HG02623 (cell line): Measurements from ENCODE around the gene CMKLR1.
A peak's percentile ranks its signal among the peaks of the same experiment; 100 is the strongest.

Experiments
- ATAC-seq: cut with Tn5 transposase; IDR thresholded peaks from one replicate; pipeline ENCODE4 v1.9.1; 2021; ENCODE audit warnings: moderate library complexity; ENCODE audit not compliant: unreplicated experiment

The CMKLR1 gene

DNA sequence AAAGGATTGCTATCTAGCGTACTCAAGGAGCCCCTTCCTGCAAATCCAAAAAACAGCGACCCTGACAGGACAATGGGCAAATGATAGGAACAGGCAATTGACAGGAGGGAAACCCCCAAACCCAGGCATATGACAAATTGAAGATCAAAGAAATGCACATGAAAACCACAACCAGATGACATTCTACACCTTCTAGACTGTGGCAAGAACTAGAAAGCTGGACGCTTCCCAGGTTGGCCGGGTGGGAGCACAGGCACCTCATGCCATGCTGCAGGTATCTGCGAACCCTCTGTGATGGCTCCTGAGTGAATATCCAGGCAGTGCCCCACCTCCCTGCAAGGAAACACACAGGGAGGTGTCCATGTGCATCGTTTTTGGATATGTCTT, 37.1 kb downstream of the CMKLR1 start:
- no peak for ATAC-seq

GRCh38 chr12:108301346-108301745, 37.8 kb downstream of the CMKLR1 start:
- no peak for ATAC-seq

DNA sequence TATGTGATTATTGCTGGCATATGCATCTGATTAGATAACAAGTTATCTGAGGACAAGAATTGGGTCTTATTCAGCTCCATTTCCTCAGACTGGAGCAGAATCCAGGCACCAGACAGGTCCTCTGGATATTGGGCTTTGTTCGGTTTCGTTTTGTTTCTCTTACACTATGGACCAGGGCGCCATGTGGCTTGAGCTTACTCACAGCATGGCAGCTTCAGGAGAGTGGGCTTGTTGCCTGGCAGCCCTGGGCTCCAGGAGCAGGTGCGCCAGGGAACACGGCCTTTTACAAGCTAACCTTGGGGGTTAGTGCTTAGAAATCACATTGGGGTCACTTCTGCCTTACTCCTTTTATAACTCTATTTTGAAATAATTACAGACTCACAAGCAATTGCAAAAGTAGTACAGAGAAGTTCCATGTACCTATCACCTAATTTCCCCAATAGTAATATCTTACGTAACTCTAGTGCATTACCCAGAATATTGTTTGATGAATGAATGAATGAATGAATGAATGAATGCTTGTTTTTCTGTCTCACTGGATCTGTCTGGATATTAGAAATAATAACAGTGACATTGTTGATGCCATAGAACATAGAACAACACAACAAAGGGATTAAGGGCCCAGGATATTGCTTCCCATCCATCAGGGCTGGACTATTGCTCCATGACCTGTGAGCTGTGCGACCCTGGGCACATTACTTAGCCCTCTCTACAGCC, 39.0 kb downstream of the CMKLR1 start:
- ATAC-seq, result no peak

DNA sequence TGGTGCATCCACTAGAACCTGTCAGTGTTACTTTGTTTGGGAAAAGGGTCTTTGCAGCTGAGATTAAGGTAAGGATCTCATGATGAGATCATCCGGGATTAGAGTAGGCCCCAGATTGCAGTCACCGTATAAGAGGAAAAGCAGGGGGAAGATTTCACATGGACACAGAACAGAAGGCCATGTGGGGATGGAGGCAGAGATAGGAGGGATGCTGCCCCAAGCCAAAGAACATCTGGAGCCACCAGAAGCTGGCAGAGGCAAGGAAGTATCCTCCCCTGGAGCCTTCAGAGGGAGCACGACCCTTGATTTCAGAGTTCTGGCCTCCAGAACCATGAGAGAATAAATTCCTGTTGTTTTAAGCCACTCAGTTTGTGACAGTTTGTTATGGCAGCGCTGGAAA, 39.6 kb downstream of the CMKLR1 start:
- no peak for ATAC-seq

DNA sequence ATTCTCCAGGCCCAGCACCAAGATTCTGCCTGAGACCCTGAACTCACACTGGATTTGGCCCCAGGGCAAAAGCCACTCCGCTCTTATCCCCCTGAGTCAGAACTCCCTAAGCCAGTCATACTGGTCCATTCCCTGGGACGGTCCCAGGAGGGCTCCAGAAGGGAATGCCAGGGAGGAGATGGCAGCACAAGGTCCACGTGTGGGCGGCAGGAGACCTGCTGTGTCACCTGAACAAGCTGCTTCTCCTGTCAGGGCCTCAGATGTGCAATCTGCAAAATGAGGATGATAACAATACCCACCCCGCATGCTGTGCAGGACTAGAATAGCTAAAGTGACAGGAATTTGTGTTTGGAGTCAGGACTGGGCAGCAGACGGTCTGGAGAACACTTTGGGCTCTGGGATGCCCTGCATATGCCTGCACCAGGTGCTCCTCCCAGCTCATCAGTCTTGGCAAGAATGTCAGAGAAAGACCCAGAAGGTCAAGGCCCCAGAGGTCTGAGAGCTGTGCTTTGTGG, 40.3 kb downstream of the CMKLR1 start:
- no peak for ATAC-seq

DNA sequence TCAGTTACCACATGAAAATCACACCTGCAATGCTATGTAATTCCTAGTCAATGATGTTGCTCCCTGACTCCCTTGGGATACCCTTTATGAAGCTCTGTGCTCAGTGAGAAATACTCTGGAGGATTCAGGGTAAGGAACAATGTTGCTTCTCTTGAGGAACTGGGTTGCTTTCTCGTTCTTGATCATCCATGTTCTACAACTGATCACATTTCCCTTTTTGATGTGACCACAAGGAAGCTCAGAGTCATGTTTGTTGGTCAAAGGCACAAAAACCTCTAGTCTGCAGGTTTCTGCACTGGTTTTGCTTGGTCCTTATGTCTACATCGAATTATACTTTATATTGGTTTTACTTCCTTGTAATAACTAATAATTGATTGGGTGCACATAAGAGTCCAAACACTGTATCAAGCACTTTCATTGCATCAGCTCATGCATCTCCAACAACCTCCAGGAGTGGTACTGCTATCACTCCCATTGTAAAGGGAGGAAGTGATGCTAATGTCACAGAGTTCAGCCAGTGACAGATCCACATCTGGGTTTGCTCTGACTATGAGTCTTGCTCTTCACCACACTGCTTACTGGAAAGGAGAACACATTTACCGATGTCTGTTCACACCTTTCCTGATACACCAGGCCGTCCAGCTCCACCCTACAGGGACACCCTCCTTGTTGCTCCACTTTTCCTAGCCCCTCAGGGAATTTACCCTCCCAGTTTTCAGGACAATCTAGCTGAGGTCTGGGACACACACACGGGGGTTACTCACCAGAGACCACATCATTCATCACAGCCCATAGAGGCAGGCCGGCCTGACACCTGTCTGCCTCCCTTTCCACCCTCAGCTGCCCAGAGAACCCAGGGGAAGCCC, 41.0 kb downstream of the CMKLR1 start:
- ATAC-seq, result peak; percentile 40

DNA sequence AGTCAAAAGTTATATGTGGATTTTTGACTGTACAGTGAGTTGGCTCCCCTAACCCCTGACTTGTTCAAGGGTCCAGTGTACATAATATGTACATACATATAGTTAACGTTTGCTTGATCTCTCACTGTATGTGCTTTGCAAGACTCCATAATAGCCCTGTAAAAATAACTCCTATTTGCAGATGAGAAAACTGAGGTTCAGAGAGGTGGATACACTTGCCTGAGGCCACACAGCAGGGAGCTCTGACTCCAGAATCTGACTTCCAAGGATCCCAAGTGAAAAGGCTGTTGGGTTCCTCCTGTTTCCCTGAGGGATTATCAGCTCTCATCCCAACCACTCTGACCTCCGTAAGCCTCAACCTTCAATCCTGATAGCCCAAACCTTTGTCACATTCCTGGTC, 41.7 kb downstream of the CMKLR1 start:
- no peak for ATAC-seq

DNA sequence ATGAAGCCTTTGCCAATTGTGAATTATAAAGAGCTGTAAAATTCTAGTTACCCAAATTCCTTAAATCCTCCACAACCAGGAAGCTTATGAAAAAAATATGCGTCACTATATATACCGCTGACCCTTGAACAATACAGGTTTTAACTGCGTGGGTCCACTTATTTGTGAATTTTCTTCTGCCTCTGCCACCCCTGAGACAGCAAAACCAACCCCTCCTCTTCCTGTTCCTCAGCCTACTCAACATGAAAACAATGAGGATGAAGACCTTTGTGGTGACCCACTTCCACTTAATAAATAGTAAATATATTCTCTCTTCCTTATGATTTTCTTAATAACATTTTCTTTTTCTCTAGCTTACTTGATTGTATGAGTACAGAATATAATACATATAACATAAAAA, 42.2 kb downstream of the CMKLR1 start:
- ATAC-seq, result no peak

DNA sequence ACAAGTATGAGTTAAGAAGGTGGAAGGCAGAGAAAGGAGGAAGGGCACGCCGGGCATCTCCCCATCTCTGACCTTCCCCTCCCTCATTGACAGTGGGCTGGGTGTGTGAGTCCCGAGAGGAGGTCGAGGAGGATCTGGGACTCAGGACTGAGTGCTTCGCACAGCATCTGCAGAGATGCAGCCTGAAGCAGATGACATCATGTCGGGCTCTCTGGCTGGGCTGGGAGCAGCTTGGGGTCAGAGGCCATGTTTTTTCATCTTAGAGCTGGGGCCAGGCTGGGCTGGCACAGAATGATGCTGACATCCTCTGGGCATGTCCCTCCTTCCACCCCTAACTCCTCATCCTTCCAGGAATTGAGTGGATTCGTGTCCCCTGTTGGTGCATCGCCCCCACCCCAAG, 43.5 kb downstream of the CMKLR1 start:
- no peak for ATAC-seq

- ATAC-seq, result no peak
Measured at GRCh38 chr12:108289350-108290161, 49.6 kb downstream of the CMKLR1 start.

- no peak for ATAC-seq
Measured at GRCh38 chr12:108287227-108287626, 51.9 kb downstream of the CMKLR1 start.

DNA sequence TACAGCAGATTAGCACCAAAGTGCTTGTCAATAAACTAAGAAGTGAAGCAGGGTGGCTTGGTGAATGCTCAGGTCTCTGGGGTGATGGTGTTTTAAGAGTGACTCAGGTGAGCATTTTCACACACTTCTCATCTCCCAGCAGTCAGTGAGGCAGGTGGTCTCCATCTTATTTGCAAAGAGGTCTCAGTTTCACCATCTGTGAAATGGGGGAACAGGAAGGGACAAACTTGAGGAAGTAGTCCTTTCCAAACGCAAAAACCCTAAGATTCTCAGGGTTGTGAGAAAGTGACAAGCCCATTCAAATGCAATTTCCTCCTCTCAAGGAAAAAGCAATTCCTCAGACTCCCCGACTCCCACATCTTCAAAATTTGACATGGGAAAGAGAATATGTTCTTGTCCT, 54.1 kb downstream of the CMKLR1 start:
- no peak for ATAC-seq

GRCh38 chr12:108284163-108284562, 54.9 kb downstream of the CMKLR1 start:
- ATAC-seq, result no peak

- no peak for ATAC-seq
Measured at GRCh38 chr12:108282676-108283075, 56.4 kb downstream of the CMKLR1 start.

DNA sequence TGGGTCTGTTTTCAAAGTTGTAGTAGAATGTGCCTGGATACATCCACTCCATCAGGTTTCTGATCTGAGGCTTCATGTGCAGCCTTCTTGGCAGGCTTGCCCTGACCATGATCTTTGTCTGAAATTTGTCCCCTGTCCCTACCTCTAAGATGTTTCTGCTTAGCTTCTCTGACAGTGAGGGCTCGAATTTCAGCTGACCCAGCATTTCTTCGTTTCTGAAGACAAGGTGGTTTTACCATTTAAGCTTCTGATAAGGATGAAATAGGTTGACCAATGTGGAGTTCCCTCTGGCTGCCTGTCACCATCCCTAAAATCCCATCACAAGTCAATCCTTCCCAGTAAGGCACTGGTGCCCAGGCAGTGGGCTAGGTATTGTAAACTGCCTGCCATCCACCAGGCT, 57.0 kb downstream of the CMKLR1 start:
- no peak for ATAC-seq

- ATAC-seq, result no peak
Measured at GRCh38 chr12:108277613-108278012, 61.5 kb downstream of the CMKLR1 start.

GRCh38 chr12:108273217-108273616, 65.9 kb downstream of the CMKLR1 start:
- ATAC-seq, result no peak

DNA sequence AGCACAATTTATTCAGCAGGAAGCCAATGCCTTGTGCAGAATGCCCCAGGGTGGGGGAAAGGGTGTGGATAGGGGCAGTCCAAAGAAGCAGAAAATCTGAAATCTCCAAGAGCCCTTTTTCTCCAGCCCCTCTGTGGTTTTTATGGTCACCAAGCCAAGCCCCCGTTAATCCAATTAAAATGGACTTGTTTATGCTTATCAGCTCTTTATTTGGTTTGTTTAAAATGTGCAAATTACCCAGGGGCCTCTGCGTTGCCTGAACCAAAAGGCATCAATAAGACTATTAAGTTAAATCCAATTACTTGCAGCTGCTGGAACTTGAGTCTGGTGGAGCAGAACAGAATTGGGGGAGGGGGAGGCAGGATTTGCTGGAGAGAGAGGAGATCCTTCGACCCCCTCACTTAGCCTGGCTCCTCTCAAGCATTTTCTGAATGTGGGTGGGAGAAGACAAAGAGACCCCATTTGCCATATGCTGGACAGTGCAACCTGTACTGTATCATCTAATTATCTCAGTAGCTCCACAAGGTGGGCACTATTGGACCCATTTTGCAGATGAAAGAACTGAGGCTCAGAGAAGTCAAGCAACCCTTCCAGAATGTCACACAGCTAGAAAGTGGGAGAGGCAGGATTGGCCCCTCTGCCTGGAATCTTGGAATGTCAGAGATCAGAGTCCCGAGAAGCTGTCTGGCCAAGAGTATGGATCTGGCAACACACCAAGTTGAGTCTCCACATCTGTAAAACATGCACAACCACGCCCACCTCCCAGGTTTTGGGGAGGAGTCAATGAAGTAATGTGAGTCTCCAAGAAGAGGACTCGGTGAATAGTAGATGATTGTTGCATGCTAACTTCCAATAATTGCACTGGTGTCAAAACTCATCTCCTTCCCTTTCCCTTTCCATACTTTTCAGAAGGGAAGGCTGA, 66.9 kb downstream of the CMKLR1 start:
- ATAC-seq, result no peak

- no peak for ATAC-seq
Measured at GRCh38 chr12:108270849-108271143, 68.3 kb downstream of the CMKLR1 start.

DNA sequence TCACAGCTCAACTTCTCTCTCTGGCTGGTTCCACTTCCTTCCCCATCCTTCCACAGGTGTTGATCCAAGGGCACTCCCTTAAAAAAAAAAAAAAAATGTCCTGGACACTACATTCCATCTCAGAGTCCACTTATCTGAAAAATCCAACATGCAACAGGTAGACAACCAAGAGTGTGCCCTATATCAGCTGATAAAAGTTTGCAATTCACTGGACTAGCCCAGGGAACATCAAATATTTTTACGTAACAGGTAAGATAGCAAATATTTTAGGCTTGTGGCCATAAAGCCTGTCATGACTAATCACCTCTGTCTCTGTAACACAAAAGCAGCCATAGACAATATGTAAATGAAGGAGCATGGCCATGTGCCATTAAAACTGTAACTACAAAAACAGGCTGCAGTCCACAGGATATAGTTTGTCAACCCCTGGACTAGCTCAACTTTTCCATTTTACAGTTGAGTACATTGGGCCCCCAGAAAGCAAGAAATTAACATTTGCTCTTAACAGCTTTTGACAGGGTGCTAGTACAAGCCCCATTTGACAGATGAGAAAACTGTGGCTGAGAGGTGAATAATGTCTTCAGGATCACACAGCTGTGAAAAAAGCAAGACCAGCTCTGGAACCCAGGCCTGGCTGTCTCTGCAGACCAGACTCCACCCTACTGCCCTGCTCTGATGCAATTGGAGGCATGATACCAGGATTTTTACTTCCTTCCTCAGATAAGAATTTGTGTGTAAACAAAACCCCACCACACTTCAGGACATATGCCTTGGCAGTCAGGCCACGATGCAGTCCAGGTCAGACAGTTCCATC, 68.9 kb downstream of the CMKLR1 start:
- ATAC-seq, result no peak
